ENCODE results near the gene TOM1L2.
A peak's percentile ranks its signal among the peaks of the same experiment; 100 is the strongest.
"Not testable (repeated sequence)": the region's sequence is repeated elsewhere in the genome, so short reads cannot be mapped to it uniquely, and the experiment has no call there.

TOM1L2 gene

DNA sequence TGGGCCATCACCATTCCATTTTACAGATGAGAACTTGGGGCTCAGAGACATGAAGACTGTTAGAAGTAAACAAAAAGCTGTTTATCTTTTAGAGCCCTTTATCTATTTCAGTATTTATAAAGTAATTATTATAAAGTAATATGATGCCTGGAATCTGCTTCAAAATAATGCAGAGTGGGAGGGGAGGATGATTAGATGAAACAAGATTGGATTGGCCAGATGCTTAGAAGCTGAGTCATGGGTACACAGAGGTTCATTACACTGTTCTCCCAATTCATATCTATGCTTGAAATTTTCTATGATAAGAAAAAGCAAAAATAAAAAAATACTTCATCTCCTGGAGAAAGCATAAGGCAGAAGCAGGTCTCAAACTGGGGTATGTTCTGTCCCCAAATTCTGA is 29.4 kb downstream of the TOM1L2 start:
- DNase-seq, result no peak

GRCh38 chr17:17941015-17941414 is 31.2 kb downstream of the TOM1L2 start:
- no peak for DNase-seq

GRCh38 chr17:17940441-17940911 is 31.7 kb downstream of the TOM1L2 start:
- peak; percentile 86 for DNase-seq

GRCh38 chr17:17939941-17940340 is 32.3 kb downstream of the TOM1L2 start:
- not testable (repeated sequence) for DNase-seq

- DNase-seq, result no peak
Observed at GRCh38 chr17:17938388-17939107, 33.7 kb downstream of the TOM1L2 start.

- DNase-seq, result no peak
Observed at GRCh38 chr17:17937958-17938357, 34.2 kb downstream of the TOM1L2 start.

GRCh38 chr17:17937201-17937853 is 34.9 kb downstream of the TOM1L2 start:
- no peak for DNase-seq

DNA sequence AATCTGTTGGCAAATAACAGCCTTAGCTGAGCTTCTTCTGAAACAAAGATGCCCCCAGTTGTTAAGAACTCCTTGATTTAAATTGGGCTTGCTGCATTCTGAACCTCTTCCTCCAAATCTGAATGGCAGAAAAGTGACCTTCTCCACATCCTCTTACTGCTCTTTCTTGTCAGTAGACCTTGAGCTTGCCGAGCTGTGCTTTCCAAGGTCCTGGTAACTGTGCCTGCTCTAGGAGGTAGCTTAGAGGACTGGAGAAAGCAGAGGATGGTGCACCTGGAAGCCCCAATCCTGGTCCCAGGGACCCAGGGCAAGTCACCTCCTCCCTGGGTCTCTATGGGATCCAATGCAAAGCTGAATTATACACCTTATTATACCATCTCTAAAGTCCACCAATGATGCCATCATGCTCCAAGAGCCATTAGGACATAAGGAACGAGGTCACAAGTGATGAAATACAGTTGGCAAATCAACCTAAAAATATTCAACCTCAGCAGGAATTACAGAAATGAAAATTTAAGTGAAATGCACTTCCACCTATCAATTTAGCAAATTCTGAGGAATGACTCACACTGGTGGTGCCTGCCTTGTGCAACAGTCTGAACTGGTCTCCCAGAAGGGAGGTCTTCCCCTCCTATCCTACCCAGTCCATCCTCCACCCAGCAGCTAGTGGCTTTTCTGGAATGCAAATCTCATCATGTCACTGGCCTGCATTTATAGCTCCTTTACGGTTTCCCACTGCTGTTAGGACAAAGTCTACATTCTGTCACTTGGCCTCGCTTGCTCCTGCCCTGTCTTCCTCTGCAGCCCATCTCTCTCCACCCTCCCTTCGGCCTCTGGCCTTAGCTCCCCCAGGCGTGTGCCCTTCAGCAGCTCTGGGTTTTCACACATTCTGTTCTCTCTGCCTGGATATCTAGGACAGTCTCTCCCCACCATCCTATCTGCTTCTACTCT is 36.6 kb downstream of the TOM1L2 start:
- DNase-seq, result peak; percentile 95

DNA sequence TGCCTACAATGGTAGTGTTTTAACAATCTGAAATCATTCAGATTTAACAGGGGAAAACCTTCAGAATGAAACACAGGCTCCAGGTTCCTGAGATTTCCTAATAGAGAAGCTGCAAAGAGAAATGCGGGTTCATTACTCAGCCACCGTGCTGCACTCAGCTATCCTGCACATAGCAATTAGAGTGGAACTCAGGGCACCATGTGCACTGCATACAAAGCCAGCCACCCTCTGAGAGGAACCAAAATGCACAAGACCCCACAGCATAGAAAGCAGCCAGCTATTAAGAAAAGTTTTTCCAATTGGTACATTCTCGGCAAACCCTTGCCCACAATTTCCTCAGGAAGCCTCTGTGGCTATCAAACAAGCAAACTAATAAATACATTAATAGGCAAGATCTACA is 37.4 kb downstream of the TOM1L2 start:
- DNase-seq, result no peak

DNA sequence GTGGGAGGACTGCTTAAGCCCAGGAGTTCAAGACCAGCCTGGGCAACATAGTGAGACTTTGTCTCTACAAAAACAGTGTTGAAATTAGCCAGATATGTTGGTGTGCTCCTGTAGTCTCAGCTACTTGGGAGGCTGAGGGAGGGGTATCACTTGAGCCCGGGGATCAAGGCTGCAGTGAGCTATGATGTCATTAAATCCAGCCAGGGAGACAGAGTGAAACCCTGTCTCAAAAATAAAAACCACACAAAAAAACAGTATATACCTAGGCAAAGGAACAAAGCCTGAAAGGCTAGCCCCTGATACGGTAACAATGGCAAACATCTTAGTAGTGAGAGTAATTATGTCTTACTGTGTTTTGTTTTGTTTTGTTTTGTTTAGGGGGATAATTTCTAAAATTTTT is 38.0 kb downstream of the TOM1L2 start:
- DNase-seq, result no peak

GRCh38 chr17:17933775-17934174 is 38.4 kb downstream of the TOM1L2 start:
- DNase-seq, result peak; percentile 78

- no peak for DNase-seq
Observed at GRCh38 chr17:17931159-17931558, 41.0 kb downstream of the TOM1L2 start.

DNA sequence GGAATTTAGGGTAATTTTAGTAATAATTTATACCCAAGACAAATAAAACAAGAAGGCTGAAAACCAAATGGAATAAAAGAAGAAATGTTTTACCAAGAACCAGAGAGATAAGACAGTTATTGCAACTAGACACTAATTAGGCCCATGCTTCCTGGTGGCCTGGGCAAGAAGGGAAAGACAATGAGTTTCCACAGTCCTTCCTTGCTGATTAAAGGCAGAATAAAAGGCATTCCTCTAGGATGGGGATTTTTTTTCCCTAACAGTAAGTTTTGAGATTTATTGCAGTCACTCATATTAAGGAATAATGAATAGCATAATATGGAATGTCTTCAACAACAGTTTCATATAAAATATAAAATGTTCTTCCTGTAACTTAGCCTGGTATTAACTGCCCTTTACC is 41.5 kb downstream of the TOM1L2 start:
- no peak for DNase-seq

GRCh38 chr17:17929655-17930380 is 42.4 kb downstream of the TOM1L2 start:
- no peak for DNase-seq

DNA sequence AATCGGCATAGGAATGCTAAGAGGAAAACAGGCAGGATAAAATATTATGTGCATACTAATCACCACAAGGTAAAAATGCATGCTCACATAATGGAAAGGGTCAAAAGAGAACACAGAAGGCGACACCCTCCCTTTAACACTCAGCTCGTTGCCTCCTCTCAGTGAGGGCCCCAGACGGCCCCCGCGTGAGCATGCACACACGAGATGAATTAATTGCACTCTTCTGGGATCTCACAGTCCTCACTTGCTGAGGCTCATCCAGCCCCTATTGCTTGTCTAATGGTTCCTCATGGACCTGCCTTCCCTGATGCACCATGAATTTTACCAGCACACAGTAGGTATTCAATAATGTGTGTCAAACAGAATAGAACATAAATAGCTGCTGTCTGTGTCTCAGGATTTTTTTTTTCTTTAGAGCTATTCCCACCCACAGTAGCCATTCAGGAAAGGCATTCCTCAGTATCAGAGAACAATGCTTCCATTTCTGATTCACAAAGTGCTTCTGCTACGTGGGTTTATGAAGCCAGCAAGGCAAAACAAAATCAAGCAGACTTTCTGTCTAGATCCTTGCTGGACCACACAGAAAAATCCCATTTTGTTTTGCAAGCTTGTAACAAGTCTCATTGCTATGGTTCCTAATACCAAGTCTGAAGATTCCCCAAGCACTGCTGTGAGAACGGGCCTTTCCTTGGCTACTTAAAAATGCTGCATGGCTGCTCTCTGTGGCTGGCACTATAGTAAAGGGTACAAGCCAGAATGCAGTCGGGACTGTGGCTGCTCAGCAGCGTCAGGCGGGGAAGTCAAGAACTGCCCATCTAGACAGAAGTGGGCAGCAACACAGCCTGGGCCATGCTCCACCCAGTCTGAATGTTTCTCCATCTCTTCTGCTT is 43.6 kb downstream of the TOM1L2 start:
- no peak for DNase-seq

DNA sequence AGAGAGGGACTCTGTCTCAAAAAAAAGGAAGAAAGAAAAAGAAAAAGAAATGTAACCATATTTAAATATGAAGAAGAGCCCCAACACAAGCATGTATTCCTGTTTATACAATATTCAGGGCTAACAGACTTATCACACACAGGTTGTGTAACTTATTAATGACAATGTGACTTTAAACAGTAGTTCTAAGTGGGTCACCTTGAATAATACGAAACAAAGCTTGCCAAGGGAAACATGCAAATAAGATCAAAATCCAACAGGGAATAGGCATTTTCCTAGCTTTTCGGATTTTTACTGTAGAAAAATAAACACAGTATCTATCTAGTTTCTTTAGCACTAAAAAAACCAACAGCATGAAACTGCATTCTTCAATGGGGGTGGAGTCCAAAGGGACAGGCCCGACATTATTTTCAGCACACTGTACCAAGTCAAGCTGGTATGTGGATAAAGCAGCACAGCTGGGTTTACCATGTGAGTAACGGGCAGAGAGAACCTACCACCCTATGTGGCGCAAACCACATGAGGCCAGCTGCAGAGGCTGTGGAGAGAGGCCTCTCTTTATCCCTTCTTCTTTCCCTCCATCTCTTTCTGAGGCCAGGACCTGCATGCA is 45.3 kb downstream of the TOM1L2 start:
- DNase-seq, result no peak

- DNase-seq, result no peak
Observed at GRCh38 chr17:17926036-17926435, 46.2 kb downstream of the TOM1L2 start.

- no peak for DNase-seq
Observed at GRCh38 chr17:17924857-17925250, 47.3 kb downstream of the TOM1L2 start.

GRCh38 chr17:17924131-17924856 is 47.9 kb downstream of the TOM1L2 start:
- peak; percentile 66 for DNase-seq

- peak; percentile 55 for DNase-seq
Observed at GRCh38 chr17:17922070-17922614, 50.1 kb downstream of the TOM1L2 start.
